Hepatocyte (in vitro differentiated cells): ENCODE results near the gene PDE11A.

ENCODE experiments used
- EZH2 ChIP-seq: fragments of 200-600 bp; sonication (generic); IDR thresholded peaks from 2 replicates; pipeline ENCODE4 v1.6.1; 2016; ENCODE audit warnings: antibody characterized with exemption, mild to moderate bottlenecking, borderline replicate concordance
- TF ChIP-seq, protein P1 (sequence below): fragments of 200-600 bp; sonication (generic); IDR thresholded peaks from 2 replicates; pipeline ENCODE4 v1.5.1; 2016; ENCODE audit warnings: antibody characterized with exemption, mild to moderate bottlenecking; ENCODE audit not compliant: poor library complexity

DNA sequence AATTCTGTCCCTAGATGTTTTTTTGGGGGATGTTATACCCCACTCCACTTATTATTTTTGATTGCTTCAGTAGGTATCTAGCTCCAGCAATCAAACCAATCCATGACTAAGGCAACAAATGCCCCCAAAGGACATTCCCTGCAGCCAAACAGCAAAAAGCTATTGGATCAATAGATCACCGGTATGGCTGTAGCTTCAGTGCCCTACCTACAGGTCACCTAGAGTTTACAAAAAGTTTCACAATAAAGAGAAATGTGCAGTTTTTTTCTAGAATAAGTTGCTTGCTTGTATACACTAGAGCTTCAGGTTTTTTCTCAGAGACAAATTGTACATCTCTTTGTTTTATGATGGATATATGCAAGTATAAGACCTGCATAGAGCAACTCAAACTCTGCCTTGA is 27.7 kb downstream of the PDE11A start:
- TF ChIP-seq, protein P1, sequence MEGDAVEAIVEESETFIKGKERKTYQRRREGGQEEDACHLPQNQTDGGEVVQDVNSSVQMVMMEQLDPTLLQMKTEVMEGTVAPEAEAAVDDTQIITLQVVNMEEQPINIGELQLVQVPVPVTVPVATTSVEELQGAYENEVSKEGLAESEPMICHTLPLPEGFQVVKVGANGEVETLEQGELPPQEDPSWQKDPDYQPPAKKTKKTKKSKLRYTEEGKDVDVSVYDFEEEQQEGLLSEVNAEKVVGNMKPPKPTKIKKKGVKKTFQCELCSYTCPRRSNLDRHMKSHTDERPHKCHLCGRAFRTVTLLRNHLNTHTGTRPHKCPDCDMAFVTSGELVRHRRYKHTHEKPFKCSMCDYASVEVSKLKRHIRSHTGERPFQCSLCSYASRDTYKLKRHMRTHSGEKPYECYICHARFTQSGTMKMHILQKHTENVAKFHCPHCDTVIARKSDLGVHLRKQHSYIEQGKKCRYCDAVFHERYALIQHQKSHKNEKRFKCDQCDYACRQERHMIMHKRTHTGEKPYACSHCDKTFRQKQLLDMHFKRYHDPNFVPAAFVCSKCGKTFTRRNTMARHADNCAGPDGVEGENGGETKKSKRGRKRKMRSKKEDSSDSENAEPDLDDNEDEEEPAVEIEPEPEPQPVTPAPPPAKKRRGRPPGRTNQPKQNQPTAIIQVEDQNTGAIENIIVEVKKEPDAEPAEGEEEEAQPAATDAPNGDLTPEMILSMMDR = no peak
- TF ChIP-seq EZH2 = no peak
